Stimulated activated CD4-positive, alpha-beta T cell treated with anti-CD3 and anti-CD28 coated beads, Interleukin-12 subunit alpha, Interleukin-12 subunit beta, amount 100 ng/mL, for 4 hours (primary cell): Measurements from ENCODE around the gene PDCD2.
"Not testable (repeated sequence)": the region's sequence is repeated elsewhere in the genome, so short reads cannot be mapped to it uniquely, and the experiment has no call there.

Experiments used
- DNase-seq: peaks from one replicate; pipeline ENCODE4 v3.0.0-alpha.2; 2020

PDCD2 gene

GRCh38 chr6:170584181-170584953, at the start of gene PDCD2:
Gene PDCD2, minus strand, starts transcription at chr6:170584637. Its CDS starts 56 bp downstream, at chr6:170584581.
- peak; percentile 89 for DNase-seq

DNA sequence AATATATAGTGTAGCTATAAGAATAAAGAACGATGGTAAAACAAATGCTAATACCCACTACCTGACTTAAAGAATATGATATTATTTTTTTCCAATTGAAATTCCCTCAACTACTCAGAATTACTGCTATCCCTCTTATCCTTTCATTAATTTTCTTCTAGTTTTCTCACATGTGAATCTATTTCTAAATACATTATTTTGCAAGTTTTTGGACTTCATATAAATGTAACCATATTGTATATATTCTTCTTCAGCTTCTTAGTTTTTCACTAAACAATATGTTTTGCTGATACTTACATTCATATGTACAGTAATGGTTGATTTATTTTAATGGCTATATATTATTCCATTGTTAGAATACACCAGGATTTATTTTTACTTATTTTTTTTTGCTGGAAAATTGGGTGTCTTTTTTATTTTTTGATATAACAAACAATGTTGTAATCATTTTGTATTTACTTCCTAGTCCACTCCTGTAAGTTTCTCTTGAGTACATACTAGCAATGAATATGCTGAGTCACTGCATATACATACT, 31.6 kb upstream of the PDCD2 start:
- DNase-seq: not testable (repeated sequence)

- not testable (repeated sequence) for DNase-seq
Measured at GRCh38 chr6:170612256-170612804, 27.9 kb upstream of the PDCD2 start.

DNA sequence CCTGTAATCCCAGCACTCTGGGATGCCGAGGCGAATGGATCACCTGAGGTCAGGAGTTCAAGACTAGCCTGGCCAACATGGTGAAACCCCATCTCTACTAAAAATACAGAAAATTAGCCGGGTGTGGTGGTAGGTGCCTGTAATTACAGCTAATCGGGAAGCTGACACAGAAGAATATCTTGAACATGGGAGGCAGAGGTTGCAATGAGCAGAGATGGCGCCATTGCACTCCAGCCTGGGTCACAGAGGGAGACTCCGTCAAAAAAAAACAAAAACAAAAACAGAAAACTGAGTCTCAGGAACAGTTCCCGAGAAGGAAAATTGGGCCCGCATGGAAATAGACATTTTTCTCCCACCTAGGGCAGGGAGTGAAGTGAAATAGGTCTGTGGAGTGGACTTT, 24.8 kb upstream of the PDCD2 start:
- DNase-seq: not testable (repeated sequence)

DNA sequence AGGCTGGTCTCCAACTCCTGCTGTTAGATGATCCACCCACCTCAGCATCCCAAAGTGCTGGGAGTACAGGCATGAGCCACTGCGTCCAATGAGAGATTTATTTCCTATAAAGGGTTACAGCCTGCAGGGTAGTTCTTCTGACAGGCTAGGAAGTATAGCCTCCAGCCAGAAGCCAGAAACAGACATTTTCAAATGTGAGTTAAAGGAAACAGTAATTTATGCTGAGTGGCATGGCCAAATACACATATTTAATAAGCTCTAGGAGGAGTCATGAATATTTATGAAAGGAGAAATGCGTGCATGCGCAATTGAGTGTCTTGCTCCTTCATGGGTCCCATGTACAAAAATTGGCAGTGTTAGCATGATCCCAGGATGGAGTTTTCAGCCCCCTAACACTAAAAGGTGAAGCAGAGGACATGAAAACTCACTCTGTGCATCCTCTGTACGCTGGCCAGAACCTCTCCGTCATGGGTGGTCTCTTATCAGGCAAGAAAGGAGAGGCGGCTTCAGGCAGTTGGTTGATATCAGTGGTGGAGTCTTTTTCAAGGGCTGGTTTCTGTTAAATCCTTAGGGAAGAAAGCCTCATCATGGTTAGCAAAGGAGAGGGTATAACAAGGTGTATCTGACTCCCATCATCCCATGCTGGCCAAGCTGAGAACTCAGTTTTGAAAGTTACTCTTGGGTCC, 21.3 kb upstream of the PDCD2 start:
- no peak for DNase-seq

- no peak for DNase-seq
Measured at GRCh38 chr6:170597278-170597677, 12.8 kb upstream of the PDCD2 start.

DNA sequence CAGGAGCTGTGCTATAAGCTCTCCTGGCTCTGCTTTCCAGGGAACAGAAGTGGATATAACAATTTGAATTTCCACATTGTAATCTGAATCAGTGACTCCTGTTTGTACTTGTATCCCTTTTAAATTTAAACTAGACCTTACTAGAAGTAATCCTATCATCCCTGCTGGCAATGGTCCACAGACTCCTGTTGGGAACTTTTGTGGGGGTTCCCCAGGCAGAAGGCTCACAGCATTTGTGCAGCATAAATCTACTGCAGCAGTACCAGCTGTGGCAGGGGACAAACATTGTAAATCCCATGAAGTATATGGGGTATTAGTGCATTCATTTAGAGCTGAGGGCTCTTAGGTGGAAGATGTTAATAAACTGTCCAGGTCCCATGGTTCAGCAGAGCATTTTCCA, 12.0 kb upstream of the PDCD2 start:
- no peak for DNase-seq

DNA sequence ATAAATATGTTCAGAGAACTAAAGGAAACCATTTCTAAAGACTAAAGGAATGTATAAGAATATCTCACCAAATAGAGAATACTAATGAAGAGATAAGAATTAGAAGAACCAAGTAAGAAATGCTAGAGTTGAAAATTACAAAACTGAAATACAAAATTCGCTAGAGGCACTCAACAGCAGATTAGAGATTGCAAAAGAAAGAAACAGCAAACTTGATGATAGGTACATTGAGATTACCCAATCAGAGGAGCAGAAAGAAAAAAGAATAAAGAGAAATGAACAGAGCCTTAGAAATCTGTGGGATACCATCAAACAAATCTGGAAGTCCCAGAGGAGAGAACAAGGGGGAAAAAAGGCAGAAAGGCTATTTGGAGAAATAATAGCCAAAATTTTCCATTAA, 6.3 kb upstream of the PDCD2 start:
- no peak for DNase-seq

GRCh38 chr6:170584954-170585498, 589 bp upstream of the PDCD2 start:
- no peak for DNase-seq

DNA sequence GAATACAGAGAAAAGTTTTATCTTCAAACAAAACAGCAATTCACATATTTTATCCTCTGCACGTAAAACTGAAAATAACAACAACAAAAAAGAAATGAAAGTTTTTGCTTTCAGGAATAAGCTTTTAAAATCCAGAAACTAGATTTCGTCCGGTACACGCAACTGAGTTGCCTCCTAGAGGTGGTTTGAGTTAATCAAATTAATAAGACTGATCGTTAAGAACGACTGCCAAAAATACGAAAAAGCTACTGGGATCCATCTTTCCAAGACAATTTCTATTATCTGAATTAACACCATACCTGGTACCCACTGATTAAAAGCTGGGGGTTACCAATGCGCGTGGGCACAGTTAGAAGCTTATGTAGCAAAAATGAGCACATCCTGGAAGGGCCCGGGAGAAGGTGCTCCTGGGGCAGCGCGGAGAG, 669 bp downstream of the PDCD2 start:
- DNase-seq: no peak

DNA sequence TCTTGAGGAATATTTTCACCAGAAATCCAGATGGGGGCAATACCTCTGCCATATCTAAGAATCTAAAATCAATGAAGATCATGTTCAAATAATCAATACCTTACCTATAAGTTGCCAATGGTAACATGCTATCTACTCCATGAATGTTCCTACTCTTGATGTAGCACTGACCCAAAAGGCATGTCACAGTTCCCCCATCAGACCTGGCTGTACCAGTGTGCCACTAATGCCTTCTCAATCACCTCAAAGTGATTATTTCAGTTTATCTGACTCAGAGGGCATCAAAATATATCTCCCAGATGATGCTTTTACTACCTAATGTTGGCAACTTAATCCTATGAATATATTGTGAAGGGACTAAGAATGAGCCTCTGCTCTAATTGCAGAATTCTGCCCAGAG, 5.5 kb downstream of the PDCD2 start:
- DNase-seq: no peak

DNA sequence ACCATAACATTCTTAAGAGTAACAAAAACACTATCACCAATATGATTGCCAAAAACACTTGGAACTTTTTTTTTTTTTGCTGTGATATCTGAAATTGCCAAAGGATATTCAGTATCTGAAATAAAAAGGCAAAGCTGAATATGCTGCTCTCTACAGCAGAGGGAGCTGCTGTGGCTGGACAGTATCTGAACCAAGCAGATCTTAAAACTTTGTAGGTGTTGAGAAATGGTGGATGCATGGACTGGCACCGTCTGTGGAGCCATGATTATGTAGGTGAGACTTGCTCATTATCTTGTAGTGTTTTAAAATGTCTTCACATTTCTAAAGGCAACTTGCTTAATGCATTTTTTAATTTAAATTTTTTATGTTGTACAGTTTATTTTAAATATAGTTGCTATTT, 9.2 kb downstream of the PDCD2 start:
- DNase-seq: no peak

DNA sequence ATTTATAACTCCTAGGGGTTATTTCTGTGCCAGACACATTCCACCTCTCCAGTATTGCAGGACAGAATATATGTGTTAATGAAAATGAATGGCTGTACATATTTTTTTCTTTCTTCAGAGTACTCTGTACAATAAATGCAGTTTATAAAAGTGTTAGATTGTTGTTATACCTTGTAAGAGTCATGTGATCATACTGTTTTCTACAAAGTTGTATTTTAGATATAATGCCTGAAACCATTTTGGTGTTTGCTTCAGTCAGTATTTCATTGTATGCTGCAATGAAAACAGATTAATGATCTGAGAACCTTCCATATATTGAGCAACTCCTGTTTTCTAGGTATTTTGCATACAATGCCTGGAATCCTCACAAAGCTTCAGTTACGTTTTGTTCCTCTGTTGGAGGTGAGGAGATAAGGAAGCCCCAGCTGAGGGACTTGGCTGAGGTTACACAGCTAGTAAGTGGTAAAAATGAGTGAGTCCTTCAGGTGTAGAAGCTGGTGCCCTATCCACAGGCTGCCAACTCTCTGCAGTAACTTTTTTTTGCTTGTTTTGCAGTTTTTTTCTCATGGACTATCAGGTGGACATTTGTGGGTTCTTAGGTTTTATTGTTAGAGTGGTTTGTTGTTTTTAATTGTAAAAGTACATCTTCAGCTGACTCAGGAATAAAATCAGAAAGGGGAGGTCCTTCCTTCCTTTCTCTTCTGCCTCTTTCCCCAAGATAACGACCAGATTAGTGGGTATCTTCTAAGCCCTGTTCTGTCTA, 11.6 kb downstream of the PDCD2 start:
- DNase-seq: no peak

DNA sequence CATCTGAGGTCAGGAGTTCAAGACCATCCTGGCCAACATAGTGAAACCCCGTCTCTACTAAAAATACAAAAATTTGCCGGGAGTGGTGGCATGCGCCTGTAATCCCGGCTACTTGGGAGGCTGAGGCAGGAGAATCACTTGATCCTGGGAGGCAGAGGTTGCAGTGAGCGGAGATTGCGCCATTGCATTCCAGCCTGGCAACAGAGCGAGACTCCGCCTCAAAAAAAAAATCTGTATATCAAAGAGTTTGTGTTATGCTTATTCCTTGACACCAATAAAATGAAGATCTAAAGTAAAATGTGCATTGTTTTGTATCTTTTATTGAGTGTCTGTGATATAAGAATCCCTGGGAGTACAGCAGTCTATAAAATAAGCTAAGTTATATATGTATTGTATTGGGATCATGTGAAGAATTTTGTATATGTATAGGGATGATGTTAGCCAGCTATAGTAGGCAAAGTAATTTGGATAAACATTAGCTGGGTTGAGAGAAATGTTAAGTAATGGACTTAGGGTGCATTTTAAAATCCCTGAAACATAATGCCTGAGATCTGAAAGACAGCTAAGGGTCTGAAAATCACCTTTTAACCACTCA, 19.4 kb downstream of the PDCD2 start:
- DNase-seq: no peak

GRCh38 chr6:170561555-170561954, 22.9 kb downstream of the PDCD2 start:
- no peak for DNase-seq

- no peak for DNase-seq
Measured at GRCh38 chr6:170555305-170555704, 29.1 kb downstream of the PDCD2 start.

DNA sequence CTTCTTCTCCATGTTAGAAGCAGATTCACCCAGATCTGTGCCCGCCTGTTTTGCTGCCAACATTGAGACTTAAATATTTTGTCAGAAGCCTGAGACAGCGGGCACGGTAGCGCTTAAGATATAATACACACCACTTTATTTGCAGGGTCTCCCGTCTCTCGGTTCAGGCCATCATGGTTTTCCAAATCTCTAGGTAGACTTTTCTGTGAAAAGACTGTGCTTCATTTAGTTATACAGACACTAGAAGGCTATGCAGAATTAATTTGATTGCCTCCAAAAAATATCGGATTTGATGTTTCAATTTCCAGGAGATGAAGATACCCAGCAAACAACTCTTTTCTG, 29.7 kb downstream of the PDCD2 start:
- DNase-seq: no peak

GRCh38 chr6:170554013-170554795, 30.2 kb downstream of the PDCD2 start, which contains the start of gene TBP:
Gene TBP, plus strand, starts transcription at chr6:170554369. Its CDS starts 2,661 bp downstream, at chr6:170557030.
- DNase-seq: peak; percentile 92

DNA sequence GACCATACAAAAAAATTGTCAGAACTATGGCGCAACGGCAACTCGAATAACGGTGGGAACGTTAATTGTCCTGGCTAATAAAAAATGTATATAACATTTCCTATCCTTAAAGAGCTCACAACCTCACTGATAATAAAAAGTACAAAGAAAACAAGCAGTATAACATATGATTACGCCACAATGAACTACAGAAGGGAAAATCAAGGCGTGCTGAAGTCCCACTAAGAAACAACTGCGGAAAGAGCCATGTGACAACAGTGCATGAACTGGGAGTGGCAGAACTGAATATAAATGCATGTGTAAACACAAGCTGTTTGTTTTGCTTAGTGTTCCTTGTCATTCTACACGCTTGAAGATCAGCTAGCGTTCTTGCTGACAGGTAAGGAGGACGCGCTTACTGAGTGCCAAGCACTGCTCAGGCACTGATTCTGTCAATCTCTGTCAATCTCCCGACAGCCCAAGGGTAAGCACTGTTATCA, 30.9 kb downstream of the PDCD2 start:
- no peak for DNase-seq

- peak; percentile 78 for DNase-seq
Measured at GRCh38 chr6:170552765-170553533, 31.5 kb downstream of the PDCD2 start, which contains the start of gene PSMB1. Gene PSMB1, minus strand, starts transcription at chr6:170553307. Its CDS starts 65 bp downstream, at chr6:170553242.
